ENCODE measurements around the gene GLCE. TPM values are rescaled to one million over a fixed set of nuclear protein-coding genes. Genes with fewer than 3 reads are reported as not detected.

The GLCE gene
- total RNA-seq, 1 donor, result 14.8 TPM

GRCh38 chr15:69318033-69318432, 157.6 kb downstream of the GLCE start:
- no peak for TF ChIP-seq CTCF (IDR thresholded peaks at IDR 0.05; ENCODE audit: extremely low read depth, low read depth, low read length)
- H3K4me3 ChIP-seq (ENCODE audit: insufficient read depth, low read length), result no peak overlapping the region
- no peaks in the 10 kb centered on the region for H3K9me3 ChIP-seq (ENCODE audit: low read depth, low read length)
- H3K27me3 ChIP-seq (ENCODE audit: insufficient read depth, low read length), result no peaks in the 10 kb centered on the region
- no peak overlapping the region for H3K4me2 ChIP-seq (ENCODE audit: insufficient read depth, low read length)
- no peak for DNase-seq (ENCODE audit: insufficient read length, low spot score, missing footprints)
- H4K20me1 ChIP-seq (ENCODE audit: insufficient read depth, low read length), result no peaks in the 10 kb centered on the region
- H3K27ac ChIP-seq (ENCODE audit: low read depth, low read length), result no peak overlapping the region
- H2AFZ ChIP-seq (ENCODE audit: low read length), result no peak overlapping the region
- H3K4me1 ChIP-seq (ENCODE audit: insufficient read depth, low read length), result no peaks in the 10 kb centered on the region
- no peaks in the 10 kb centered on the region for H3K36me3 ChIP-seq (ENCODE audit: insufficient read depth, low read length)
- no peaks in the 10 kb centered on the region for H3K79me2 ChIP-seq (ENCODE audit: insufficient read depth, low read length)

GRCh38 chr15:69319384-69320375, 159.2 kb downstream of the GLCE start:
- H4K20me1 ChIP-seq (ENCODE audit: insufficient read depth, low read length), result no peaks in the 10 kb centered on the region
- no peak overlapping the region for H3K4me2 ChIP-seq (ENCODE audit: insufficient read depth, low read length)
- H2AFZ ChIP-seq (ENCODE audit: low read length), result no peak overlapping the region
- H3K27ac ChIP-seq (ENCODE audit: low read depth, low read length), result no peak overlapping the region
- H3K27me3 ChIP-seq (ENCODE audit: insufficient read depth, low read length), result no peaks in the 10 kb centered on the region
- H3K36me3 ChIP-seq (ENCODE audit: insufficient read depth, low read length), result no peaks in the 10 kb centered on the region
- H3K4me3 ChIP-seq (ENCODE audit: insufficient read depth, low read length), result no peak overlapping the region
- TF ChIP-seq CTCF (IDR thresholded peaks at IDR 0.05; ENCODE audit: extremely low read depth, low read depth, low read length), result no peak
- no peaks in the 10 kb centered on the region for H3K79me2 ChIP-seq (ENCODE audit: insufficient read depth, low read length)
- no peaks in the 10 kb centered on the region for H3K4me1 ChIP-seq (ENCODE audit: insufficient read depth, low read length)
- DNase-seq (ENCODE audit: insufficient read length, low spot score, missing footprints), result no peak
- no peaks in the 10 kb centered on the region for H3K9me3 ChIP-seq (ENCODE audit: low read depth, low read length)

GRCh38 chr15:69320977-69321554, 160.6 kb downstream of the GLCE start:
- H3K4me3 ChIP-seq (ENCODE audit: insufficient read depth, low read length), result no peak overlapping the region
- H4K20me1 ChIP-seq (ENCODE audit: insufficient read depth, low read length), result no peaks in the 10 kb centered on the region
- H3K36me3 ChIP-seq (ENCODE audit: insufficient read depth, low read length), result no peaks in the 10 kb centered on the region
- no peak overlapping the region for H2AFZ ChIP-seq (ENCODE audit: low read length)
- H3K79me2 ChIP-seq (ENCODE audit: insufficient read depth, low read length), result no peaks in the 10 kb centered on the region
- H3K4me2 ChIP-seq (ENCODE audit: insufficient read depth, low read length), result no peak overlapping the region
- H3K9me3 ChIP-seq (ENCODE audit: low read depth, low read length), result no peaks in the 10 kb centered on the region
- no peak for DNase-seq (ENCODE audit: insufficient read length, low spot score, missing footprints)
- no peaks in the 10 kb centered on the region for H3K4me1 ChIP-seq (ENCODE audit: insufficient read depth, low read length)
- no peak for TF ChIP-seq CTCF (IDR thresholded peaks at IDR 0.05; ENCODE audit: extremely low read depth, low read depth, low read length)
- no peaks in the 10 kb centered on the region for H3K27me3 ChIP-seq (ENCODE audit: insufficient read depth, low read length)
- no peak overlapping the region for H3K27ac ChIP-seq (ENCODE audit: low read depth, low read length)

Other genes starting within 250 kb of the GLCE start
- 2.9 TPM in 2 replicates for gene SPESP1, start 230.1 kb upstream of the GLCE start, total RNA-seq
- gene NOX5, start 145.9 kb upstream of the GLCE start, total RNA-seq, result 0.29 and 0.36 TPM in 2 replicates
- gene PAQR5, start 138.3 kb downstream of the GLCE start, total RNA-seq, result 1.1 and 1.5 TPM in 2 replicates